Karpas-422 (cell line): ENCODE data around the gene MLLT1. TPM values are rescaled to one million over a fixed set of nuclear protein-coding genes. Genes with fewer than 3 reads are reported as not detected.

ENCODE experiments used
- DNase-seq: peaks from one replicate; pipeline ENCODE4 v3.0.0-alpha.2; 2015
- H2AFZ ChIP-seq: fragments of 200-600 bp; sonication (generic); 2 replicates; pipeline ENCODE4 v1.6.1; 2014; ENCODE audit warnings: antibody characterized with exemption, low read length, mixed read lengths
- H3K27ac ChIP-seq: fragments of 200-600 bp; sonication (generic); 2 replicates; pipeline ENCODE4 v1.5.1; 2014; ENCODE audit warnings: mild to moderate bottlenecking, low read length, moderate library complexity
- H3K27me3 ChIP-seq: fragments of 200-600 bp; sonication (generic); 2 replicates; pipeline ENCODE4 v1.6.1; 2014; ENCODE audit warnings: low read length, mixed read lengths
- H3K36me3 ChIP-seq: fragments of 200-600 bp; sonication (generic); 2 replicates; pipeline ENCODE4 v1.6.1; 2014; ENCODE audit warnings: low read length, mixed read lengths; ENCODE audit not compliant: insufficient read depth
- H3K4me1 ChIP-seq: fragments of 200-600 bp; sonication (generic); 2 replicates; pipeline ENCODE4 v1.6.1; 2014; ENCODE audit warnings: mild to moderate bottlenecking, low read length, mixed read lengths
- H3K4me2 ChIP-seq: fragments of 200-600 bp; sonication (generic); 2 replicates; pipeline ENCODE4 v1.6.1; 2014; ENCODE audit warnings: low read length, low read depth, mild to moderate bottlenecking; ENCODE audit not compliant: poor library complexity, severe bottlenecking
- H3K4me3 ChIP-seq: fragments of 200-600 bp; sonication (generic); 2 replicates; pipeline ENCODE4 v1.5.1; 2014; ENCODE audit warnings: mild to moderate bottlenecking, antibody characterized with exemption, low read length, mixed read lengths
- H3K79me2 ChIP-seq: fragments of 200-600 bp; sonication (generic); 2 replicates; pipeline ENCODE4 v1.6.1; 2014; ENCODE audit warnings: mild to moderate bottlenecking, low read length, mixed read lengths
- H3K9ac ChIP-seq: fragments of 200-600 bp; sonication (generic); 2 replicates; pipeline ENCODE4 v1.6.0; 2014; ENCODE audit warnings: low read length
- H3K9me2 ChIP-seq: fragments of 200-600 bp; sonication (generic), shearing (Covaris generic); replicated peaks from 2 replicates; pipeline ENCODE4 v1.6.0; 2014; ENCODE audit warnings: mild to moderate bottlenecking, low read length, moderate library complexity; ENCODE audit not compliant: insufficient read depth
- H3K9me3 ChIP-seq: fragments of 300-700, 200-600 bp; sonication (generic); 2 replicates; pipeline ENCODE4 v1.6.1; 2014; ENCODE audit warnings: low read length, mixed read lengths
- H4K20me1 ChIP-seq: fragments of 200-600 bp; sonication (generic); 2 replicates; pipeline ENCODE4 v1.6.1; 2014; ENCODE audit warnings: mild to moderate bottlenecking, antibody characterized with exemption, low read length, low read depth; ENCODE audit not compliant: insufficient read depth
- total RNA-seq: library from RNA; depleted of rRNA; stranded (reverse); fragments of >200 nt; shearing (Covaris generic); gene quantifications from 2 replicates; pipeline ENCODE4 v1.2.3, GENCODE V29; 2014; ENCODE audit warnings: low replicate concordance

The MLLT1 gene
- total RNA-seq, 1 experiment from 2014 or later = 19.5 TPM

GRCh38 chr19:6259312-6259861 lies 20.4 kb downstream of the MLLT1 start:
- Histone ChIP-seq H3K9ac (no peak overlapping the region), H3K9me2 (no peaks in the 10 kb centered on the region), H3K27ac (no peak overlapping the region), H3K4me1 (peaks cover 7% of the 10 kb centered on the region), H3K36me3 (peaks cover 2% of the 10 kb centered on the region; the same call in 1 of the 2 replicates), H2AFZ (no peak overlapping the region), H3K4me2 (no peak overlapping the region), H3K27me3 (no peaks in the 10 kb centered on the region), H3K4me3 (no peak overlapping the region), H4K20me1 (peaks cover 76% of the 10 kb centered on the region), H3K9me3 (no peaks in the 10 kb centered on the region), H3K79me2 (peaks cover 50% of the 10 kb centered on the region)
- DNase-seq = no peak

- Histone ChIP-seq H2AFZ (no peak overlapping the region), H3K4me3 (no peak overlapping the region), H3K27ac (no peak overlapping the region), H3K4me2 (no peak overlapping the region), H3K9me3 (no peaks in the 10 kb centered on the region), H3K4me1 (peaks cover 7% of the 10 kb centered on the region), H3K9ac (no peak overlapping the region), H3K9me2 (no peaks in the 10 kb centered on the region), H3K36me3 (peaks cover 2% of the 10 kb centered on the region; the same call in 1 of the 2 replicates), H3K79me2 (peaks cover 51% of the 10 kb centered on the region), H3K27me3 (no peaks in the 10 kb centered on the region), H4K20me1 (peaks cover 81% of the 10 kb centered on the region)
- DNase-seq = no peak
These were observed 20.9 kb downstream of the MLLT1 start for GRCh38 chr19:6258812-6259311.

- Histone ChIP-seq H3K9me3 (no peaks in the 10 kb centered on the region), H3K36me3 (no peaks in the 10 kb centered on the region), H3K27ac (no peak overlapping the region), H3K4me3 (no peak overlapping the region), H3K79me2 (peaks cover 88% of the 10 kb centered on the region), H3K4me2 (no peak overlapping the region), H2AFZ (no peak overlapping the region), H3K9ac (no peak overlapping the region), H3K27me3 (no peaks in the 10 kb centered on the region), H4K20me1 (peaks cover 77% of the 10 kb centered on the region), H3K4me1 (peaks cover 10% of the 10 kb centered on the region), H3K9me2 (no peaks in the 10 kb centered on the region)
- no peak for DNase-seq
These were observed 25.6 kb downstream of the MLLT1 start for GRCh38 chr19:6253954-6254733.

- DNase-seq = no peak
- Histone ChIP-seq H3K4me2 (no peak overlapping the region), H2AFZ (no peak overlapping the region), H3K27ac (no peak overlapping the region), H3K36me3 (peaks cover 5% of the 10 kb centered on the region), H3K79me2 (peaks cover 88% of the 10 kb centered on the region), H3K4me1 (peaks cover 8% of the 10 kb centered on the region), H3K9me3 (no peaks in the 10 kb centered on the region), H3K9me2 (no peaks in the 10 kb centered on the region), H3K27me3 (no peaks in the 10 kb centered on the region), H3K9ac (no peak overlapping the region), H3K4me3 (no peak overlapping the region), H4K20me1 (peaks cover 58% of the 10 kb centered on the region)
These were observed 27.7 kb downstream of the MLLT1 start for GRCh38 chr19:6252066-6252465.

GRCh38 chr19:6250909-6251308 lies 28.9 kb downstream of the MLLT1 start:
- Histone ChIP-seq H4K20me1 (peaks cover 63% of the 10 kb centered on the region), H3K79me2 (peaks cover 95% of the 10 kb centered on the region), H2AFZ (no peak overlapping the region), H3K4me2 (no peak overlapping the region), H3K9me2 (no peaks in the 10 kb centered on the region), H3K36me3 (peaks cover 5% of the 10 kb centered on the region), H3K4me3 (no peak overlapping the region), H3K9me3 (no peaks in the 10 kb centered on the region), H3K27ac (no peak overlapping the region), H3K4me1 (peaks cover 14% of the 10 kb centered on the region), H3K9ac (no peak overlapping the region), H3K27me3 (no peaks in the 10 kb centered on the region)
- DNase-seq = no peak

GRCh38 chr19:6250024-6250615 lies 29.7 kb downstream of the MLLT1 start:
- no peak overlapping the region for H3K9ac ChIP-seq
- H3K27ac ChIP-seq = no peak overlapping the region
- peaks cover 16% of the 10 kb centered on the region for H3K4me1 ChIP-seq
- no peak overlapping the region for H2AFZ ChIP-seq
- DNase-seq = no peak
- H4K20me1 ChIP-seq = peaks cover 55% of the 10 kb centered on the region
- H3K9me3 ChIP-seq = no peaks in the 10 kb centered on the region
- no peak overlapping the region for H3K4me3 ChIP-seq
- no peaks in the 10 kb centered on the region for H3K27me3 ChIP-seq
- peaks cover 91% of the 10 kb centered on the region for H3K79me2 ChIP-seq
- H3K9me2 ChIP-seq = no peaks in the 10 kb centered on the region
- H3K36me3 ChIP-seq = peaks cover 5% of the 10 kb centered on the region
- no peak overlapping the region for H3K4me2 ChIP-seq

GRCh38 chr19:6249296-6249695 lies 30.5 kb downstream of the MLLT1 start:
- Histone ChIP-seq H3K4me3 (no peak overlapping the region), H4K20me1 (peaks cover 52% of the 10 kb centered on the region), H3K27ac (no peak overlapping the region), H2AFZ (no peak overlapping the region), H3K4me1 (peaks cover 24% of the 10 kb centered on the region), H3K9ac (no peak overlapping the region), H3K36me3 (peaks cover 5% of the 10 kb centered on the region), H3K4me2 (no peak overlapping the region), H3K79me2 (peaks cover 89% of the 10 kb centered on the region), H3K27me3 (no peaks in the 10 kb centered on the region), H3K9me3 (no peaks in the 10 kb centered on the region), H3K9me2 (no peaks in the 10 kb centered on the region)
- no peak for DNase-seq

- Histone ChIP-seq H3K27me3 (no peaks in the 10 kb centered on the region), H3K9me3 (no peaks in the 10 kb centered on the region), H4K20me1 (peaks cover 49% of the 10 kb centered on the region), H2AFZ (no peak overlapping the region), H3K36me3 (peaks cover 5% of the 10 kb centered on the region), H3K79me2 (peaks cover 89% of the 10 kb centered on the region), H3K4me3 (no peak overlapping the region), H3K9ac (no peak overlapping the region), H3K27ac (no peak overlapping the region), H3K4me2 (no peak overlapping the region), H3K9me2 (no peaks in the 10 kb centered on the region), H3K4me1 (peaks cover 27% of the 10 kb centered on the region)
- DNase-seq = no peak
These were observed 30.9 kb downstream of the MLLT1 start for GRCh38 chr19:6248844-6249243.
